ENCODE measurements around the gene PPIL6. TPM values are rescaled to one million over a fixed set of nuclear protein-coding genes. Genes with fewer than 3 reads are reported as not detected.

PPIL6 gene
- polyA plus RNA-seq, 6 donors from 2014 or later, result 1.1 to 3.9 (median 2.4) TPM

GRCh38 chr6:109442393-109442924, 2.0 kb upstream of the PPIL6 start:
- DNase-seq, result no peak
- Mint-ChIP-seq H3K4me1 (peaks cover 42 to 63% (median 53%) of the 10 kb centered on the region in 3 donors), H3K36me3 (peaks cover 0 to 8% of the 10 kb centered on the region in 2 donors), H3K27ac (peak overlapping the region; percentile 86 to 99 (median 99)), H3K4me3 (peak overlapping the region; percentile 94 to 99 (median 97)), H3K9me3 (peaks cover 0 to 2% (median 0%) of the 10 kb centered on the region in 7 donors), H3K27me3 (no peaks in the 10 kb centered on the region)
- ATAC-seq (ENCODE audit: low read depth in 2 of 2), result no peak

- DNase-seq, result peak; percentile 73
- Mint-ChIP-seq H3K27me3 (no peaks in the 10 kb centered on the region), H3K9me3 (no peaks in the 10 kb centered on the region), H3K36me3 (peaks cover 0 to 8% of the 10 kb centered on the region in 2 donors), H3K27ac (peak overlapping the region; percentile 99), H3K4me1 (peaks cover 33 to 51% (median 45%) of the 10 kb centered on the region in 3 donors), H3K4me3 (peak overlapping the region; percentile 94 to 99 (median 97))
- ATAC-seq (ENCODE audit: low read depth in 2 of 2), result peak; percentile 47 to 54
Observed at GRCh38 chr6:109441069-109441816, 815 bp upstream of the PPIL6 start.

- Mint-ChIP-seq H3K27ac (no peak overlapping the region), H3K9me3 (no peaks in the 10 kb centered on the region), H3K27me3 (no peaks in the 10 kb centered on the region), H3K4me1 (peaks cover 1 to 9% (median 5%) of the 10 kb centered on the region in 3 donors), H3K4me3 (peak overlapping the region in 1 of 8 donors; percentile 5), H3K36me3 (no peaks in the 10 kb centered on the region)
- DNase-seq, result no peak
- no peak for ATAC-seq (ENCODE audit: low read depth in 2 of 2)
Observed at GRCh38 chr6:109436041-109436440, 4.4 kb downstream of the PPIL6 start.

GRCh38 chr6:109434456-109434855, 6.0 kb downstream of the PPIL6 start:
- Mint-ChIP-seq H3K4me1 (peaks cover 0 to 4% (median 3%) of the 10 kb centered on the region in 3 donors), H3K27ac (no peak overlapping the region), H3K9me3 (no peaks in the 10 kb centered on the region), H3K36me3 (no peaks in the 10 kb centered on the region), H3K27me3 (no peaks in the 10 kb centered on the region), H3K4me3 (no peak overlapping the region)
- ATAC-seq (ENCODE audit: low read depth in 2 of 2), result no peak
- no peak for DNase-seq

- DNase-seq (no peak), ATAC-seq (ENCODE audit: low read depth in 2 of 2) (no peak)
- Mint-ChIP-seq H3K27me3 (no peaks in the 10 kb centered on the region), H3K9me3 (no peaks in the 10 kb centered on the region), H3K27ac (no peak overlapping the region), H3K4me1 (peaks cover 3 to 9% (median 4%) of the 10 kb centered on the region in 3 donors), H3K4me3 (no peak overlapping the region), H3K36me3 (no peaks in the 10 kb centered on the region)
Observed at GRCh38 chr6:109429496-109429895, 10.9 kb downstream of the PPIL6 start.

GRCh38 chr6:109428889-109429477, 11.4 kb downstream of the PPIL6 start:
- no peak overlapping the region for H3K4me3 Mint-ChIP-seq
- no peak overlapping the region for H3K27ac Mint-ChIP-seq
- H3K36me3 Mint-ChIP-seq, result no peaks in the 10 kb centered on the region
- H3K4me1 Mint-ChIP-seq, result peaks cover 4 to 11% (median 5%) of the 10 kb centered on the region in 3 donors
- no peaks in the 10 kb centered on the region for H3K27me3 Mint-ChIP-seq
- no peak for ATAC-seq (ENCODE audit: low read depth in 2 of 2)
- no peak for DNase-seq
- H3K9me3 Mint-ChIP-seq, result no peaks in the 10 kb centered on the region

- no peak overlapping the region for H3K27ac Mint-ChIP-seq
- DNase-seq (no peak), ATAC-seq (ENCODE audit: low read depth in 2 of 2) (no peak)
- no peaks in the 10 kb centered on the region for H3K27me3 Mint-ChIP-seq
- H3K36me3 Mint-ChIP-seq, result no peaks in the 10 kb centered on the region
- H3K4me3 Mint-ChIP-seq, result no peak overlapping the region
- peaks cover 14 to 22% (median 14%) of the 10 kb centered on the region in 3 donors for H3K4me1 Mint-ChIP-seq
- H3K9me3 Mint-ChIP-seq, result no peaks in the 10 kb centered on the region
Observed at GRCh38 chr6:109424946-109425345, 15.5 kb downstream of the PPIL6 start.

- no peak overlapping the region for H3K4me3 Mint-ChIP-seq
- no peaks in the 10 kb centered on the region for H3K36me3 Mint-ChIP-seq
- no peaks in the 10 kb centered on the region for H3K27me3 Mint-ChIP-seq
- H3K27ac Mint-ChIP-seq, result no peak overlapping the region
- peaks cover 14 to 22% (median 14%) of the 10 kb centered on the region in 3 donors for H3K4me1 Mint-ChIP-seq
- no peaks in the 10 kb centered on the region for H3K9me3 Mint-ChIP-seq
- no peak for DNase-seq
- no peak for ATAC-seq (ENCODE audit: low read depth in 2 of 2)
Observed at GRCh38 chr6:109421184-109421583, 19.2 kb downstream of the PPIL6 start.

GRCh38 chr6:109420751-109421150, 19.7 kb downstream of the PPIL6 start:
- Mint-ChIP-seq H3K4me1 (peaks cover 14 to 22% (median 14%) of the 10 kb centered on the region in 3 donors), H3K9me3 (no peaks in the 10 kb centered on the region), H3K27ac (peak overlapping the region in 1 of 6 donors; percentile 33), H3K36me3 (no peaks in the 10 kb centered on the region), H3K4me3 (no peak overlapping the region), H3K27me3 (no peaks in the 10 kb centered on the region)
- ATAC-seq (ENCODE audit: low read depth in 2 of 2), result peak; percentile 42 to 71
- DNase-seq, result no peak

- peaks cover 8 to 12% (median 10%) of the 10 kb centered on the region in 3 donors for H3K4me1 Mint-ChIP-seq
Observed at GRCh38 chr6:109417646-109418045, 22.8 kb downstream of the PPIL6 start.

GRCh38 chr6:109411034-109411433, 29.4 kb downstream of the PPIL6 start:
- Mint-ChIP-seq H3K27ac (no peak overlapping the region), H3K27me3 (no peaks in the 10 kb centered on the region), H3K4me3 (no peak overlapping the region), H3K9me3 (peaks cover 0 to 5% (median 2%) of the 10 kb centered on the region in 7 donors), H3K4me1 (no peaks in the 10 kb centered on the region), H3K36me3 (peaks cover 0 to 13% of the 10 kb centered on the region in 2 donors)
- no peak for ATAC-seq (ENCODE audit: low read depth in 2 of 2)
- DNase-seq, result no peak

More at GRCh38 chr6:109417646-109418045, 22.8 kb downstream of the PPIL6 start:
- H3K27me3 Mint-ChIP-seq, result no peaks in the 10 kb centered on the region
- ATAC-seq (ENCODE audit: low read depth in 2 of 2), result no peak
- no peak for DNase-seq
- no peak overlapping the region for H3K27ac Mint-ChIP-seq
- peaks cover 0 to 3% of the 10 kb centered on the region in 2 donors for H3K36me3 Mint-ChIP-seq
- peaks cover 0 to 3% (median 0%) of the 10 kb centered on the region in 7 donors for H3K9me3 Mint-ChIP-seq
- no peak overlapping the region for H3K4me3 Mint-ChIP-seq

GRCh38 chr6:109406196-109406595, 34.2 kb downstream of the PPIL6 start:
- Mint-ChIP-seq H3K36me3 (peaks cover 0 to 10% of the 10 kb centered on the region in 2 donors), H3K27ac (no peak overlapping the region), H3K27me3 (no peaks in the 10 kb centered on the region), H3K4me3 (no peak overlapping the region), H3K4me1 (no peaks in the 10 kb centered on the region), H3K9me3 (peaks cover 0 to 5% (median 1%) of the 10 kb centered on the region in 7 donors)
- ATAC-seq (ENCODE audit: low read depth in 2 of 2), result no peak
- no peak for DNase-seq

GRCh38 chr6:109397020-109397419, 43.4 kb downstream of the PPIL6 start:
- no peaks in the 10 kb centered on the region for H3K27me3 Mint-ChIP-seq
- DNase-seq (no peak), ATAC-seq (ENCODE audit: low read depth in 2 of 2) (no peak)
- H3K27ac Mint-ChIP-seq, result no peak overlapping the region
- H3K4me1 Mint-ChIP-seq, result peaks cover 0 to 6% (median 0%) of the 10 kb centered on the region in 3 donors
- H3K4me3 Mint-ChIP-seq, result no peak overlapping the region
- H3K36me3 Mint-ChIP-seq, result no peaks in the 10 kb centered on the region
- no peaks in the 10 kb centered on the region for H3K9me3 Mint-ChIP-seq
